Caco-2 (cell line): Measurements from ENCODE around the gene PDE2A. TPM values are rescaled to one million over a fixed set of nuclear protein-coding genes. Genes with fewer than 3 reads are reported as not detected.

Experiments used
- BruUV-seq: library from RNA; stranded (reverse); fragments of 400-500 nt; replicated peaks from 2 replicates; lab custom pipeline; 2021; lab: Mats Ljungman, UMichigan
- CTCF ChIA-PET: fragments of 300-600 bp; sonication (Branson Sonifier 250); formaldehyde crosslinking; loops from one replicate; lab custom pipeline; 2022; ENCODE audit warnings: antibody characterized with exemption; lab: Charles Lee
- POLR2A ChIA-PET: fragments of 300-600 bp; sonication (Branson Sonifier 250); formaldehyde crosslinking; loops from one replicate; lab custom pipeline; 2022; ENCODE audit warnings: antibody characterized with exemption; lab: Charles Lee
- DNase-seq, 2 experiments: peaks; one replicate each; pipeline versions ENCODE4 v3.0.0 to v3.0.0-alpha.2; 2020 to 2022
- H3K27me3 ChIP-seq: replicated peaks from 2 replicates; pipeline ENCODE4 v1.6.0; 2011; ENCODE audit warnings: low read length; ENCODE audit not compliant: control insufficient read depth, insufficient read depth
- H3K36me3 ChIP-seq: 2 replicates; pipeline ENCODE4 v1.5.1; 2011; ENCODE audit warnings: low read length; ENCODE audit not compliant: control insufficient read depth, insufficient read depth
- H3K4me1 ChIP-seq: fragments of 250-450 bp; sonication (Bioruptor Pico); 2 replicates; pipeline ENCODE4 v1.5.1; 2020; ENCODE audit warnings: mild to moderate bottlenecking
- H3K4me3 ChIP-seq: 2 replicates; pipeline ENCODE4 v1.5.1; 2011; ENCODE audit warnings: low read depth, mild to moderate bottlenecking, control low read depth, low read length
- H3K9me3 ChIP-seq: fragments of 250-450 bp; sonication (Bioruptor Pico); 2 replicates; pipeline ENCODE4 v1.5.1; 2020; ENCODE audit warnings: mild to moderate bottlenecking, moderate library complexity
- H3K27ac Mint-ChIP-seq: one replicate; pipeline ENCODE4 v1.8.0; 2022; ENCODE audit warnings: mixed read lengths; ENCODE audit not compliant: unreplicated experiment
- H3K27me3 Mint-ChIP-seq: one replicate; pipeline ENCODE4 v1.8.0; 2022; ENCODE audit warnings: mixed read lengths; ENCODE audit not compliant: insufficient read depth, unreplicated experiment
- H3K36me3 Mint-ChIP-seq: one replicate; pipeline ENCODE4 v1.8.0; 2022; ENCODE audit warnings: mild to moderate bottlenecking, mixed read lengths; ENCODE audit not compliant: insufficient read depth, unreplicated experiment
- H3K4me1 Mint-ChIP-seq: one replicate; pipeline ENCODE4 v1.8.0; 2022; ENCODE audit warnings: low read depth, mixed read lengths; ENCODE audit not compliant: unreplicated experiment
- H3K4me3 Mint-ChIP-seq: one replicate; pipeline ENCODE4 v1.8.0; 2022; ENCODE audit warnings: mild to moderate bottlenecking, moderate library complexity, mixed read lengths; ENCODE audit not compliant: unreplicated experiment
- H3K9me3 Mint-ChIP-seq: one replicate; pipeline ENCODE4 v1.8.0; 2022; ENCODE audit warnings: mixed read lengths; ENCODE audit not compliant: unreplicated experiment
- CTCF ChIP-seq, 2 experiments: fragments of 200-600 bp in 1 of 2; IDR thresholded peaks; 1 replicate in 1 of 2; 2 replicates in 1 of 2; pipeline versions ENCODE4 v1.5.1 to v1.8.0; 2011 to 2022; ENCODE audit warnings: antibody characterized with exemption in 1 of 2, control low read depth in 1 of 2, inconsistent platforms in 1 of 2, low read depth in 1 of 2, low read length in 1 of 2, mild to moderate bottlenecking in 1 of 2, moderate library complexity in 1 of 2; ENCODE audit not compliant: insufficient read depth in 1 of 2, severe bottlenecking in 1 of 2, unreplicated experiment in 1 of 2
- intact Hi-C: fragments of 100-400 bp; cut with micrococcal nuclease; formaldehyde crosslinking; loops from one replicate; pipeline ENCODE4 v1.10.0; 2022; ENCODE audit not compliant: unreplicated experiment
- total RNA-seq: library from RNA; stranded (reverse); gene quantifications from 2 replicates; pipeline ENCODE4 v1.2.3, GENCODE V29; 2022

The PDE2A gene
- total RNA-seq, 1 experiment from 2014 or later = 1.4 TPM

GRCh38 chr11:72704783-72705265 is 30.6 kb upstream of the PDE2A start:
- BruUV-seq = no TSS peak
- TF ChIP-seq CTCF (IDR thresholded peaks at IDR 0.05; ENCODE audit: insufficient read depth in 1 of 2, low read depth in 1 of 2, low read length in 1 of 2, severe bottlenecking in 1 of 2, unreplicated experiment in 1 of 2) = no peak
- CTCF ChIA-PET = interaction anchor here (1.2 to 1.6 kb wide), 2 partner anchors 20 to 21 kb away, joined by 5 read pairs; no protein-coding TSS in a partner anchor
- intact Hi-C loops = no loop called here
- POLR2A ChIA-PET = no interaction called here
- Mint-ChIP-seq H3K27ac (no peak overlapping the region), H3K27me3 (no peaks in the 10 kb centered on the region), H3K4me1 (no peaks in the 10 kb centered on the region), H3K36me3 (peaks cover 61% of the 10 kb centered on the region), H3K4me3 (no peak overlapping the region), H3K9me3 (no peaks in the 10 kb centered on the region)
- Histone ChIP-seq H3K9me3 (no peaks in the 10 kb centered on the region), H3K4me3 (no peak overlapping the region), H3K4me1 (no peaks in the 10 kb centered on the region), H3K27me3 (no peaks in the 10 kb centered on the region), H3K36me3 (peaks cover 9% of the 10 kb centered on the region)
- DNase-seq = no peak

- no TSS peak for BruUV-seq
- POLR2A ChIA-PET = no interaction called here
- H3K27me3 ChIP-seq = no peaks in the 10 kb centered on the region
- H3K4me3 Mint-ChIP-seq = no peak overlapping the region
- intact Hi-C loops = no loop called here
- no peaks in the 10 kb centered on the region for H3K4me1 ChIP-seq
- no peak for TF ChIP-seq CTCF (IDR thresholded peaks at IDR 0.05; ENCODE audit: insufficient read depth in 1 of 2, low read depth in 1 of 2, low read length in 1 of 2, severe bottlenecking in 1 of 2, unreplicated experiment in 1 of 2)
- no peaks in the 10 kb centered on the region for H3K4me1 Mint-ChIP-seq
- no peaks in the 10 kb centered on the region for H3K9me3 Mint-ChIP-seq
- no peak overlapping the region for H3K27ac Mint-ChIP-seq
- no peaks in the 10 kb centered on the region for H3K9me3 ChIP-seq
- peaks cover 9% of the 10 kb centered on the region for H3K36me3 ChIP-seq
- H3K4me3 ChIP-seq = no peak overlapping the region
- DNase-seq = peak; percentile 35 to 66
- H3K36me3 Mint-ChIP-seq = peaks cover 65% of the 10 kb centered on the region
- no peaks in the 10 kb centered on the region for H3K27me3 Mint-ChIP-seq
- CTCF ChIA-PET = interaction anchor here (0.6 to 1.6 kb wide), 6 partner anchors 20 to 991 kb away, joined by 3 to 5 read pairs (median 4); partner anchors contain the start of gene STARD10
These were observed 30.0 kb upstream of the PDE2A start for GRCh38 chr11:72704028-72704782.

- no peak for DNase-seq
These were observed 29.2 kb upstream of the PDE2A start for GRCh38 chr11:72703267-72704008.

More at GRCh38 chr11:72703267-72704008, 29.2 kb upstream of the PDE2A start:
- no peak overlapping the region for H3K4me3 ChIP-seq
- H3K36me3 Mint-ChIP-seq = peaks cover 67% of the 10 kb centered on the region
- BruUV-seq = no TSS peak
- no peaks in the 10 kb centered on the region for H3K9me3 Mint-ChIP-seq
- no peak overlapping the region for H3K4me3 Mint-ChIP-seq
- no peaks in the 10 kb centered on the region for H3K27me3 Mint-ChIP-seq
- intact Hi-C loops = no loop called here
- no peak for TF ChIP-seq CTCF (IDR thresholded peaks at IDR 0.05; ENCODE audit: insufficient read depth in 1 of 2, low read depth in 1 of 2, low read length in 1 of 2, severe bottlenecking in 1 of 2, unreplicated experiment in 1 of 2)
- no peaks in the 10 kb centered on the region for H3K27me3 ChIP-seq
- ChIA-PET CTCF (interaction anchor here (0.6 to 1.3 kb wide), 7 partner anchors 20 to 990 kb away, joined by 3 to 5 read pairs (median 3); partner anchors contain the start of gene STARD10), POLR2A (no interaction called here)
- no peaks in the 10 kb centered on the region for H3K4me1 Mint-ChIP-seq
- H3K36me3 ChIP-seq = peaks cover 8% of the 10 kb centered on the region
- H3K27ac Mint-ChIP-seq = no peak overlapping the region
- no peaks in the 10 kb centered on the region for H3K9me3 ChIP-seq
- H3K4me1 ChIP-seq = no peaks in the 10 kb centered on the region
